Spleen (tissue), 11 donors: Measurements from ENCODE around the gene PCBP3. TPM values are rescaled to one million over a fixed set of nuclear protein-coding genes. Genes with fewer than 3 reads are reported as not detected.
"Not testable (repeated sequence)": the region's sequence is repeated elsewhere in the genome, so short reads cannot be mapped to it uniquely, and the experiment has no call there.

Experiments used
- DNase-seq: peaks from one replicate; pipeline ENCODE4 v3.0.0-alpha.2; 2020
- H3K27ac ChIP-seq, 8 donors: fragments of 200-600 bp; sonication (generic) in 7 of 8; 1 replicate in 4 of 8; 2 replicates in 4 of 8; pipeline versions ENCODE4 v1.5.0 to v1.8.0; 2016 to 2021; ENCODE audit warnings: inconsistent platforms in 4 of 8, mild to moderate bottlenecking in 4 of 8, moderate library complexity in 1 of 8
- H3K27me3 ChIP-seq, 7 donors: fragments of 200-600 bp; sonication (generic) in 6 of 7; replicated peaks in 1 of 7; 1 replicate in 4 of 7; 2 replicates in 3 of 7; pipeline versions ENCODE4 v1.5.0 to v1.8.0; 2016 to 2021; ENCODE audit warnings: inconsistent platforms in 3 of 7, mild to moderate bottlenecking in 1 of 7
- H3K36me3 ChIP-seq, 6 donors: fragments of 200-600 bp; sonication (generic) in 5 of 6; 1 replicate in 4 of 6; 2 replicates in 2 of 6; pipeline versions ENCODE4 v1.5.0 to v1.8.0; 2016 to 2021; ENCODE audit warnings: inconsistent platforms in 2 of 6
- H3K4me1 ChIP-seq, 6 donors: fragments of 200-600 bp; sonication (generic) in 5 of 6; 1 replicate in 3 of 6; 2 replicates in 3 of 6; pipeline versions ENCODE4 v1.5.0 to v1.8.0; 2016 to 2021; ENCODE audit warnings: inconsistent platforms in 3 of 6
- H3K4me3 ChIP-seq, 8 donors: fragments of 200-600 bp; sonication (generic) in 7 of 8; 1 replicate in 4 of 8; 2 replicates in 4 of 8; pipeline versions ENCODE4 v1.5.0 to v1.8.0; 2016 to 2021; ENCODE audit warnings: inconsistent platforms in 4 of 8, mild to moderate bottlenecking in 4 of 8, moderate library complexity in 2 of 8
- H3K9me3 ChIP-seq, 8 donors: fragments of 200-600 bp; sonication (generic) in 7 of 8; 1 replicate in 4 of 8; 2 replicates in 4 of 8; pipeline versions ENCODE4 v1.5.0 to v1.8.0; 2016 to 2021; ENCODE audit warnings: inconsistent platforms in 4 of 8
- CTCF ChIP-seq, 11 experiments: fragments of 200-600 bp in 7 of 11; fragments of 450-650 bp in 4 of 11; sonication (generic) in 4 of 11; IDR thresholded peaks in 8 of 11; conservative IDR thresholded peaks in 3 of 11; 1 replicate in 7 of 11; 2 replicates in 4 of 11; pipeline versions ENCODE4 v1.4.0 to v1.8.0; 2016 to 2021; ENCODE audit warnings: antibody characterized with exemption in 11 of 11, inconsistent platforms in 4 of 11, mild to moderate bottlenecking in 1 of 11
- POLR2A ChIP-seq, 3 donors: fragments of 450-650 bp; IDR thresholded peaks; one replicate each; pipeline ENCODE4 v1.5.1; 2017; ENCODE audit warnings: antibody characterized with exemption in 3 of 3, mild to moderate bottlenecking in 1 of 3
- POLR2AphosphoS5 ChIP-seq, 3 donors: sonication (generic); formaldehyde crosslinking; IDR thresholded peaks; one replicate each; pipeline ENCODE4 v1.5.1; 2017; ENCODE audit warnings: antibody characterized with exemption in 3 of 3
- WGBS, 5 donors: extraction: QIAGEN DNeasy Blood & Tissue Kit in 3 of 5; methylation state at CpG; one replicate each; pipeline versions ENCODE4 v1.1.5 to v1.1.7; 2013 to 2018; 5-methylcytosine and 5-hydroxymethylcytosine counted together
- intact Hi-C: fragments of 100-400 bp; cut with DNase I; formaldehyde crosslinking; loops from one replicate; pipeline ENCODE4 v1.15.0; 2023; ENCODE audit warnings: low total_unique reads
- polyA plus RNA-seq, 3 donors: library from polyadenylated mRNA; stranded (reverse); fragments of 200-250 nt; gene quantifications; one replicate each; pipeline ENCODE4 v1.2.1, GENCODE V29; 2013
- total RNA-seq, 7 donors: library from RNA; depleted of rRNA in 3 of 7; stranded (reverse); fragments of >200 nt in 3 of 7; fragmentation: NEBNext Ultra II Directional in 4 of 7; extraction: Animal tissue kit (Norgen Biotek cat#: 25700) in 4 of 7; gene quantifications; one replicate each; pipeline versions ENCODE4 v1.1.0 to v1.2.1, GENCODE V29; 2016 to 2021
- donor health status: healthy with polysubstance abuse.
- donor health status: DM: no; HTN: no; CAD: no; lungs with moderate emphysema.
- donor health status: DM: no; HTN: no; CAD: no.
- donor health status: Bipolar disorder and iron deficiency.
- donor health status: healthy.
- donor health status: DM: no; HTN: no; CAD: no.
- donor health status: DM: yes; HTN: yes; CAD: no.

Gene PCBP3
- total and polyA plus RNA-seq, 10 donors: 4.2 to 31.6 (median 15.2) TPM

GRCh38 chr21:45951676-45952075, 308.2 kb downstream of the PCBP3 start:
- no peaks in the 10 kb centered on the region for H3K9me3 ChIP-seq
- peaks cover 0 to 30% (median 4%) of the 10 kb centered on the region in 7 donors for H3K27me3 ChIP-seq
- intact Hi-C loops: no loop called here
- TF ChIP-seq POLR2AphosphoS5 (IDR thresholded peaks at IDR 0.05): no peak
- no peak for TF ChIP-seq CTCF (IDR thresholded peaks at IDR 0.05 in 8 of 11, conservative IDR thresholded peaks at IDR 0.05 in 3 of 11)
- TF ChIP-seq POLR2A (IDR thresholded peaks at IDR 0.05): no peak
- 77 to 84% (median 82%) methylated on average over 15 of the region's 15 CpGs for WGBS, 5 donors
- DNase-seq: no peak
- no peaks in the 10 kb centered on the region for H3K36me3 ChIP-seq
- no peak overlapping the region for H3K27ac ChIP-seq
- H3K4me3 ChIP-seq: no peak overlapping the region
- peaks cover 0 to 3% (median 0%) of the 10 kb centered on the region in 6 donors for H3K4me1 ChIP-seq

GRCh38 chr21:45952527-45952926, 309.0 kb downstream of the PCBP3 start:
- peaks cover 0 to 38% (median 4%) of the 10 kb centered on the region in 7 donors for H3K27me3 ChIP-seq
- H3K36me3 ChIP-seq, H3K4me1 ChIP-seq, intact Hi-C loops, H3K9me3 ChIP-seq, H3K4me3 ChIP-seq, H3K27ac ChIP-seq, DNase-seq: not testable (repeated sequence)
- 81 to 86% (median 83%) methylated on average over 10 of the region's 10 CpGs for WGBS, 5 donors

- no peak overlapping the region for H3K27ac ChIP-seq
- no peak for DNase-seq
- H3K4me1 ChIP-seq: peaks cover 0 to 3% (median 0%) of the 10 kb centered on the region in 6 donors
- no peaks in the 10 kb centered on the region for H3K9me3 ChIP-seq
- intact Hi-C loops: no loop called here
- H3K36me3 ChIP-seq: no peaks in the 10 kb centered on the region
- H3K27me3 ChIP-seq: peaks cover 0 to 41% (median 4%) of the 10 kb centered on the region in 7 donors
- WGBS, 5 donors: 65 to 77% (median 66%) methylated on average over 11 of the region's 11 CpGs
- TF ChIP-seq CTCF (IDR thresholded peaks at IDR 0.05 in 8 of 11, conservative IDR thresholded peaks at IDR 0.05 in 3 of 11) (no peak), POLR2AphosphoS5 (IDR thresholded peaks at IDR 0.05) (no peak), POLR2A (IDR thresholded peaks at IDR 0.05) (no peak)
- no peak overlapping the region for H3K4me3 ChIP-seq
Observed at GRCh38 chr21:45952974-45953373, 309.4 kb downstream of the PCBP3 start.

GRCh38 chr21:45954261-45954660, 310.7 kb downstream of the PCBP3 start:
- Histone ChIP-seq H3K27me3 (peaks cover 0 to 51% (median 4%) of the 10 kb centered on the region in 7 donors), H3K27ac (no peak overlapping the region), H3K4me1 (peaks cover 0 to 3% (median 0%) of the 10 kb centered on the region in 6 donors), H3K36me3 (no peaks in the 10 kb centered on the region), H3K9me3 (no peaks in the 10 kb centered on the region), H3K4me3 (no peak overlapping the region)
- DNase-seq: no peak
- 59 to 87% (median 72%) methylated on average over 12 of the region's 12 CpGs for WGBS, 5 donors
- TF ChIP-seq POLR2AphosphoS5 (IDR thresholded peaks at IDR 0.05) (no peak), POLR2A (IDR thresholded peaks at IDR 0.05) (no peak), CTCF (IDR thresholded peaks at IDR 0.05 in 8 of 11, conservative IDR thresholded peaks at IDR 0.05 in 3 of 11) (no peak)
- intact Hi-C loops: no loop called here

GRCh38 chr21:45954921-45955320, 311.4 kb downstream of the PCBP3 start:
- intact Hi-C loops: no loop called here
- H3K27ac ChIP-seq: no peak overlapping the region
- no peak for DNase-seq
- H3K27me3 ChIP-seq: peaks cover 0 to 53% (median 4%) of the 10 kb centered on the region in 7 donors
- H3K4me1 ChIP-seq: peaks cover 0 to 3% (median 0%) of the 10 kb centered on the region in 6 donors
- H3K36me3 ChIP-seq: no peaks in the 10 kb centered on the region
- H3K9me3 ChIP-seq: peaks cover 0 to 2% (median 0%) of the 10 kb centered on the region in 8 donors
- no peak overlapping the region for H3K4me3 ChIP-seq
- TF ChIP-seq POLR2A (IDR thresholded peaks at IDR 0.05) (no peak), POLR2AphosphoS5 (IDR thresholded peaks at IDR 0.05) (no peak), CTCF (IDR thresholded peaks at IDR 0.05 in 8 of 11, conservative IDR thresholded peaks at IDR 0.05 in 3 of 11) (no peak)
- 90 to 97% (median 96%) methylated on average over 6 of the region's 6 CpGs for WGBS, 5 donors
